ENCODE data around the gene KLHL13. TPM values are rescaled to one million over a fixed set of nuclear protein-coding genes. Genes with fewer than 3 reads are reported as not detected.

KLHL13 gene
- total RNA-seq, 1 donor from 2014 or later = 1.8 TPM

DNA sequence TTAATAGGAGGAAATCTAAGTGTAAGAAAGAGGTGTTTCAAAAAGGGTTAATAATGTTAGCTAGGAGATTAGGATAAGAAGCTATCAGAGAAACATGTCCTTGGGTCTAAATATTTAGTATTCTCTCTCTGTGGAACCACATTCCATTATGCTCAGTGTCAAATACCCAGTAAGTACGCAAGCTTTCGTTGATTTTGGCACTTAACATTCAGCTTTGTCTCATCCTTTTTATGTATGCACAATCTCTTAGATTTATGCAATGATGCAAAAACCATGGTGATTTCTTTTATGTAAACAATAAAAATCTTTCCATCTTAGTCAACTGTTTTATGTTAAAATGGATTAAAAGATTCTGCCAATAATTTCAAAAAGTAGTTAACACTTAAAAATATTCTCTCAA is 129.2 kb downstream of the KLHL13 start:
- no peaks in the 10 kb centered on the region for H3K27me3 ChIP-seq (ENCODE audit: control insufficient read depth, insufficient read depth, low read length)
- H3K36me3 ChIP-seq (ENCODE audit: control insufficient read depth, insufficient read depth, low read length) = no peaks in the 10 kb centered on the region
- FAIRE-seq (no peak), DNase-seq (ENCODE audit: low read depth) (no peak)
- no peak overlapping the region for H3K4me3 ChIP-seq (ENCODE audit: low read depth, low read length)
- TF ChIP-seq, protein P1, sequence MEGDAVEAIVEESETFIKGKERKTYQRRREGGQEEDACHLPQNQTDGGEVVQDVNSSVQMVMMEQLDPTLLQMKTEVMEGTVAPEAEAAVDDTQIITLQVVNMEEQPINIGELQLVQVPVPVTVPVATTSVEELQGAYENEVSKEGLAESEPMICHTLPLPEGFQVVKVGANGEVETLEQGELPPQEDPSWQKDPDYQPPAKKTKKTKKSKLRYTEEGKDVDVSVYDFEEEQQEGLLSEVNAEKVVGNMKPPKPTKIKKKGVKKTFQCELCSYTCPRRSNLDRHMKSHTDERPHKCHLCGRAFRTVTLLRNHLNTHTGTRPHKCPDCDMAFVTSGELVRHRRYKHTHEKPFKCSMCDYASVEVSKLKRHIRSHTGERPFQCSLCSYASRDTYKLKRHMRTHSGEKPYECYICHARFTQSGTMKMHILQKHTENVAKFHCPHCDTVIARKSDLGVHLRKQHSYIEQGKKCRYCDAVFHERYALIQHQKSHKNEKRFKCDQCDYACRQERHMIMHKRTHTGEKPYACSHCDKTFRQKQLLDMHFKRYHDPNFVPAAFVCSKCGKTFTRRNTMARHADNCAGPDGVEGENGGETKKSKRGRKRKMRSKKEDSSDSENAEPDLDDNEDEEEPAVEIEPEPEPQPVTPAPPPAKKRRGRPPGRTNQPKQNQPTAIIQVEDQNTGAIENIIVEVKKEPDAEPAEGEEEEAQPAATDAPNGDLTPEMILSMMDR (IDR thresholded peaks at IDR 0.05; ENCODE audit: insufficient read depth, low read length, severe bottlenecking) = no peak

DNA sequence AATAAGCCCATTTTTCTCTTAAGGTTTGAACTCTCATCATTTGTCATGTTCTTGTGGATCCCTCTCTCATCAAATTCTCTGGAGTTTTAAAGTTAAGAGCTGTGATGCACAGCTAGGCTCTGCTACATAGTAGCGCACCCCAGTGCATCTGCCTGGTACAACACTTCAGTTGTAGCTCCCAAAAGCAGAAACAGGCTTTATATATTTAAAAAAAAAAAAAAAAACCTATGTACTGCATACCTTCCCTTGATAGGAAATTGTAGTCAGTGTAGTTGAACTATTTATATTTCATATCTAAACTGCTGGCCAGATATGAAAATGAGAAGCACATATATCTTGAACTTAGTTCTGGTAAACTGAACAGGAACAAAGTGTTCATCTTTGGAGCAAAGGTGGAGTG is 131.4 kb downstream of the KLHL13 start:
- no peaks in the 10 kb centered on the region for H3K27me3 ChIP-seq (ENCODE audit: control insufficient read depth, insufficient read depth, low read length)
- no peaks in the 10 kb centered on the region for H3K36me3 ChIP-seq (ENCODE audit: control insufficient read depth, insufficient read depth, low read length)
- DNase-seq (ENCODE audit: low read depth) = peak; percentile 5
- TF ChIP-seq, protein P1 (IDR thresholded peaks at IDR 0.05; ENCODE audit: insufficient read depth, low read length, severe bottlenecking) = peak; percentile 22
- no peak overlapping the region for H3K4me3 ChIP-seq (ENCODE audit: low read depth, low read length)
- no peak for FAIRE-seq

- Histone ChIP-seq H3K36me3 (ENCODE audit: control insufficient read depth, insufficient read depth, low read length) (no peaks in the 10 kb centered on the region), H3K4me3 (ENCODE audit: low read depth, low read length) (no peak overlapping the region), H3K27me3 (ENCODE audit: control insufficient read depth, insufficient read depth, low read length) (no peaks in the 10 kb centered on the region)
- FAIRE-seq (no peak), DNase-seq (ENCODE audit: low read depth) (no peak)
- TF ChIP-seq, protein P1 (IDR thresholded peaks at IDR 0.05; ENCODE audit: insufficient read depth, low read length, severe bottlenecking) = no peak
Observed at GRCh38 chrX:117982694-117983392, 133.8 kb downstream of the KLHL13 start.

GRCh38 chrX:117978402-117978801 is 138.2 kb downstream of the KLHL13 start:
- TF ChIP-seq, protein P1 (IDR thresholded peaks at IDR 0.05; ENCODE audit: insufficient read depth, low read length, severe bottlenecking) = no peak
- no peak for DNase-seq (ENCODE audit: low read depth)
- no peaks in the 10 kb centered on the region for H3K27me3 ChIP-seq (ENCODE audit: control insufficient read depth, insufficient read depth, low read length)
- no peak for FAIRE-seq
- no peaks in the 10 kb centered on the region for H3K36me3 ChIP-seq (ENCODE audit: control insufficient read depth, insufficient read depth, low read length)
- H3K4me3 ChIP-seq (ENCODE audit: low read depth, low read length) = no peak overlapping the region

GRCh38 chrX:117977526-117977925 is 139.1 kb downstream of the KLHL13 start:
- Histone ChIP-seq H3K36me3 (ENCODE audit: control insufficient read depth, insufficient read depth, low read length) (no peaks in the 10 kb centered on the region), H3K27me3 (ENCODE audit: control insufficient read depth, insufficient read depth, low read length) (no peaks in the 10 kb centered on the region), H3K4me3 (ENCODE audit: low read depth, low read length) (no peak overlapping the region)
- no peak for DNase-seq (ENCODE audit: low read depth)
- TF ChIP-seq, protein P1 (IDR thresholded peaks at IDR 0.05; ENCODE audit: insufficient read depth, low read length, severe bottlenecking) = no peak
- no peak for FAIRE-seq

All from bronchial epithelial cell (primary cell).